SK-N-SH (cell line): ENCODE measurements around the gene SCARF2.

Experiments used
- CTCF ChIP-seq: fragments of 200-600 bp; sonication (generic); IDR thresholded peaks from 2 replicates; pipeline ENCODE4 v1.6.1; 2017; ENCODE audit warnings: antibody characterized with exemption, mild to moderate bottlenecking, moderate library complexity
- EP300 ChIP-seq, 2 experiments: IDR thresholded peaks; 2 replicates each; pipeline versions ENCODE4 v1.4.0 to v1.6.1; 2012; ENCODE audit warnings: borderline replicate concordance in 1 of 2, low read depth in 1 of 2, low read length in 1 of 2
- EZH2phosphoT487 ChIP-seq: fragments of 200-600 bp; sonication (generic); IDR thresholded peaks from 2 replicates; pipeline ENCODE4 v1.6.1; 2017; ENCODE audit warnings: low read depth, mixed run types, mild to moderate bottlenecking, antibody characterized with exemption, moderate library complexity, borderline replicate concordance
- GABPA ChIP-seq: IDR thresholded peaks from 2 replicates; pipeline ENCODE4 v1.4.0; 2012; ENCODE audit warnings: low read depth, mild to moderate bottlenecking
- MEF2A ChIP-seq: IDR thresholded peaks from 2 replicates; pipeline ENCODE4 v1.4.0; 2012; ENCODE audit warnings: low read depth, borderline replicate concordance
- NFIC ChIP-seq: IDR thresholded peaks from 2 replicates; pipeline ENCODE4 v1.4.0; 2012; ENCODE audit warnings: borderline replicate concordance
- POLR2AphosphoS5 ChIP-seq: IDR thresholded peaks from 2 replicates; pipeline ENCODE4 v1.6.1; 2012; ENCODE audit warnings: low read depth, low read length
- RAD21 ChIP-seq: IDR thresholded peaks from 2 replicates; pipeline ENCODE4 v1.6.1; 2012; ENCODE audit warnings: mild to moderate bottlenecking, low read length
- RFX5 ChIP-seq: IDR thresholded peaks from 2 replicates; pipeline ENCODE4 v1.6.1; 2012; ENCODE audit warnings: mild to moderate bottlenecking, improper control_type of control experiment, low read length
- SMC3 ChIP-seq: IDR thresholded peaks from 2 replicates; pipeline ENCODE4 v1.6.1; 2012; ENCODE audit warnings: low read depth, low read length, improper control_type of control experiment
- YY1 ChIP-seq: IDR thresholded peaks from 2 replicates; pipeline ENCODE4 v1.4.0; 2012; ENCODE audit warnings: low read depth, mild to moderate bottlenecking
- TF ChIP-seq, protein P1 (sequence below): IDR thresholded peaks from 2 replicates; pipeline ENCODE4 v1.4.0; 2012; ENCODE audit warnings: low read depth
- TF ChIP-seq, protein P2 (sequence below): IDR thresholded peaks from 2 replicates; pipeline ENCODE4 v1.4.0; 2012; ENCODE audit warnings: low read depth, borderline replicate concordance

- TF ChIP-seq CTCF (peak; percentile 89), GABPA (no peak), POLR2AphosphoS5 (no peak), RFX5 (no peak), EZH2phosphoT487 (no peak), YY1 (no peak), SMC3 (peak; percentile 98), RAD21 (peak; percentile 98), MEF2A (no peak), NFIC (no peak), EP300 (IDR thresholded peaks at IDR 0.05; ENCODE audit: borderline replicate concordance in 1 of 2, low read depth in 1 of 2, low read length in 1 of 2) (no peak)
- TF ChIP-seq, protein P1, sequence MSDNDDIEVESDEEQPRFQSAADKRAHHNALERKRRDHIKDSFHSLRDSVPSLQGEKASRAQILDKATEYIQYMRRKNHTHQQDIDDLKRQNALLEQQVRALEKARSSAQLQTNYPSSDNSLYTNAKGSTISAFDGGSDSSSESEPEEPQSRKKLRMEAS, result no peak
- TF ChIP-seq, protein P2, sequence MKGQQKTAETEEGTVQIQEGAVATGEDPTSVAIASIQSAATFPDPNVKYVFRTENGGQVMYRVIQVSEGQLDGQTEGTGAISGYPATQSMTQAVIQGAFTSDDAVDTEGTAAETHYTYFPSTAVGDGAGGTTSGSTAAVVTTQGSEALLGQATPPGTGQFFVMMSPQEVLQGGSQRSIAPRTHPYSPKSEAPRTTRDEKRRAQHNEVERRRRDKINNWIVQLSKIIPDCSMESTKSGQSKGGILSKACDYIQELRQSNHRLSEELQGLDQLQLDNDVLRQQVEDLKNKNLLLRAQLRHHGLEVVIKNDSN, result no peak
Observed at GRCh38 chr22:20456064-20456721, 18.6 kb upstream of the SCARF2 start.
